IPS-NIHi7 (cell line): ENCODE measurements around the gene TLR10.

Experiments
- DNase-seq: peaks from one replicate; pipeline ENCODE4 v3.0.0; 2012; ENCODE audit warnings: mixed read lengths; ENCODE audit errors: extremely low spot score

TLR10 gene

DNA sequence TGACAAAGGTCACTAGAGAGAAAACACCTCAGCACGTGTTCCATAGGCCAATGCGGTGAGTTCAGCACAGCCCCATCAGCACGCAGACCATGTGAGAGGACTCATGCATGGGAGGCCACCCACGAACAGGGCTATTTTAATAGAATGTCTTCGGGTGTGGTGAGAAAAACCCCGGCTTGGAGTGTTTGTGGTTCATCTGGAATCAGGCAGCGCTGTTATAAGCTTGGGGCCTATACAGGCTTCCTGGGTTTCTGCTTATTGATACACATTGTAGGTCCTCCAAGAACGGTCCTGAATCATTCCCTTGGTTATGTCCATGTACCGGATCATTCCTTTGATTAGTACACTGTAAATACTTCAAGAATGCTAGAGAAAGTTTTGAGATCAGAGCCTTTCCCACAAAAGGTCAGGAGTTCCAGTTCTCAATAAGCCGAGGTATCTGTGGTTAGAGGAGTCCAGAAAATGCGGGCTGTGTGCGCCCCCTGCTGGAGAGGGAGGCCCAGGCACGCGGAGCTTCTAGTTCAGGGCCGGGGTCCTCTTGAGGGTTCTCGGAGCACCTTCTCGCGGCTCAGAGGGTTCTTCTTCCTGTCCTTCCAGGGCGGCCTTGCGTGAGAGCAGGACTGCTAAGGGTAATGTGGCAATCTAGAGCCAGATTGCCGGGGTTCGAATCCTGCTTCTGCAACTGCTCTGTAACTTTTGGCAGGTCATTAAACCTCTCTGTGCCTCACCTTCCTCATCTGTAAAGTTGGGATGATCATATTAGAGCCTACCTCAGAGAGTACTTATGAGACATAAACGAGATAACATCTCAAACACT, 51.8 kb downstream of the TLR10 start:
- peak; percentile 86 for DNase-seq

GRCh38 chr4:38730493-38730829, 52.3 kb downstream of the TLR10 start:
- no peak for DNase-seq

GRCh38 chr4:38728631-38729141, 54.1 kb downstream of the TLR10 start:
- peak; percentile 42 for DNase-seq

DNA sequence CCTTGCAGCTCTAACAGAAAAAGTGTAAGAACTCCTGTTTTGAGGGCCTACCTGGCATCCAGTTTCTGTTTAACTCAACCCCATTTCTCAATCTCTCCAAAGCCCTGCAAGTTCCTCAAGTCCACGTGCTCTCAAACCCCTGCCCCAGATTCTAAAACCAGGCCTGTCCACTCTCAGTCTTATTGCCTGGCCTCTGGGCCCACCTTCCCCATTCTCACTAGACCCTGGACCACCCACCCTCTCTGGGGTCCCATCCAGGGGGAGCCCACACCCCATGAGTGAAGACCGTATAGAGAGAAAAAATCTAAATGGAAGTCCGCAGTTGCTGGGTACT, 58.3 kb downstream of the TLR10 start:
- no peak for DNase-seq

- peak; percentile 55 for DNase-seq
Observed at GRCh38 chr4:38723726-38724474, 58.9 kb downstream of the TLR10 start.

GRCh38 chr4:38723114-38723513, 59.7 kb downstream of the TLR10 start:
- no peak for DNase-seq
